Measurements from ENCODE around the gene GPALPP1. TPM values are rescaled to one million over a fixed set of nuclear protein-coding genes. Genes with fewer than 3 reads are reported as not detected.

The GPALPP1 gene
- total and polyA plus RNA-seq, 2 donors (not counting 1 experiment from before 2014, with no cell fraction given) = 19.7 to 41.8 TPM

GRCh38 chr13:44972956-44973581, 16.3 kb upstream of the GPALPP1 start:
- WGBS (ENCODE audit: insufficient coverage) = no CpG with 5 or more reads among the region's 3 CpGs
- no peak overlapping the region for H2AFZ ChIP-seq (ENCODE audit: insufficient read depth, low read depth, low read length, poor library complexity, severe bottlenecking)

More at GRCh38 chr13:44972956-44973581, 16.3 kb upstream of the GPALPP1 start:
- H3K4me3 ChIP-seq (ENCODE audit: control extremely low read depth in 1 of 5, extremely low read depth in 1 of 5, insufficient read depth in 1 of 5, low read depth in 2 of 5, low read length in 4 of 5) = no peak overlapping the region
- peaks cover 18 to 22% of the 10 kb centered on the region in 2 donors for H3K4me1 ChIP-seq (ENCODE audit: control insufficient read depth in 2 of 2, insufficient read depth in 2 of 2, low read length in 2 of 2)
- H3K4me1 Mint-ChIP-seq = peaks cover 4% of the 10 kb centered on the region
- peaks cover 3 to 10% of the 10 kb centered on the region in 2 experiments for H3K36me3 ChIP-seq (replicated peaks in 1 of 2; ENCODE audit: control extremely low read depth in 1 of 2, control insufficient read depth in 1 of 2, extremely low read depth in 1 of 2, insufficient read depth in 2 of 2, low read length in 1 of 2)
- H4K20me1 ChIP-seq (ENCODE audit: control insufficient read depth, insufficient read depth, low read length, poor library complexity, severe bottlenecking) = no peaks in the 10 kb centered on the region
- H3K27me3 ChIP-seq (replicated peaks in 1 of 4; ENCODE audit: control extremely low read depth in 1 of 4, control insufficient read depth in 3 of 4, insufficient read depth in 4 of 4, low read length in 3 of 4) = no peaks in the 10 kb centered on the region
- ChIA-PET CTCF (interaction anchor here (0.7 to 11.8 kb wide), 18 partner anchors 10 to 502 kb away, joined by 3 to 156 read pairs (median 4); no protein-coding TSS in a partner anchor), POLR2A (no interaction called here)
- no peaks in the 10 kb centered on the region for H3K9me3 ChIP-seq (ENCODE audit: control extremely low read depth in 1 of 3, control insufficient read depth in 2 of 3, insufficient read depth in 1 of 3, low read length in 2 of 3)
- no peak overlapping the region for H3K4me3 Mint-ChIP-seq
- DNase-seq = peak; percentile 41
- H3K27ac Mint-ChIP-seq = no peak overlapping the region
- H3K79me2 ChIP-seq (ENCODE audit: control insufficient read depth, insufficient read depth, low read length) = no peaks in the 10 kb centered on the region
- peak overlapping the region in 1 of 2 donors; percentile 54 for H3K27ac ChIP-seq (ENCODE audit: low read length in 2 of 2)
- H3K4me2 ChIP-seq (replicated peaks; ENCODE audit: low read depth, low read length, poor library complexity, severe bottlenecking) = no peak overlapping the region
- H3K9me3 Mint-ChIP-seq (ENCODE audit: insufficient read depth) = no peaks in the 10 kb centered on the region
- no peaks in the 10 kb centered on the region for H3K27me3 Mint-ChIP-seq
- H3K9ac ChIP-seq (ENCODE audit: low read length) = no peak overlapping the region
- intact Hi-C loops (cut with micrococcal nuclease) = loop anchor here (1.0 to 5.0 kb wide), 7 partner anchors 54 to 1066 kb away; partner anchors contain the start of genes GTF2F2, SLC25A30 and TSC22D1
- TF ChIP-seq CTCF (IDR thresholded peaks at IDR 0.05) (peak; percentile 70), EZH2 (IDR thresholded peaks at IDR 0.05; ENCODE audit: borderline replicate concordance, insufficient read depth, low read depth, low read length, poor library complexity, severe bottlenecking) (no peak)
- ATAC-seq (ENCODE audit: low read depth) = no peak

Measured in B cell (primary cell).